SK-N-MC (cell line): ENCODE measurements around the gene TICAM2.

Source experiments
- EZH2 ChIP-seq: fragments of 200-600 bp; sonication (generic); IDR thresholded peaks from one replicate; pipeline ENCODE4 v1.6.1; 2017; ENCODE audit warnings: antibody characterized with exemption
- POLR2AphosphoS5 ChIP-seq: IDR thresholded peaks from 2 replicates; pipeline ENCODE4 v1.6.1; 2012; ENCODE audit warnings: mild to moderate bottlenecking, low read depth, low read length, borderline replicate concordance

DNA sequence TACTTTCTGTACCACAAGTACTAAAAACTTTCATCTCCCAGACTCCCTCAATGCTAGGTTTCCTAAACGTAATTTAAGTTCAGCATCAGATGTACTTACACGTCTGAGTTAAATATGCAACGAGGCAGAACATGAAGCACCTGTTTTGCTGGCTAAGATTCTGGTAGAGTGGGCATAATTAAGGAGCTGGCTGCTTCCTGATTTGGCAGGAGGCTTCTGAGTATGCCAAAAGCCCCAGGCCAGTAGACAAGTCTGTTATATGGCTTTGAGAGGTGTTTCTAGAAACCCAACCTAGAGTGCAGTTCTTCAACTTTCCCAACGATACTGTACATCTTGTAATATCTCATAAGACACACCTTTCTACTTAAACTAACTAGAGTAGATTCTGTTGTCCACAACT, 13.6 kb downstream of the TICAM2 start:
- TF ChIP-seq EZH2 (no peak), POLR2AphosphoS5 (no peak)
